Measurements from ENCODE around the gene OR5M3. TPM values are rescaled to one million over a fixed set of nuclear protein-coding genes. Genes with fewer than 3 reads are reported as not detected.

Gene OR5M3
- not detected for total RNA-seq

DNA sequence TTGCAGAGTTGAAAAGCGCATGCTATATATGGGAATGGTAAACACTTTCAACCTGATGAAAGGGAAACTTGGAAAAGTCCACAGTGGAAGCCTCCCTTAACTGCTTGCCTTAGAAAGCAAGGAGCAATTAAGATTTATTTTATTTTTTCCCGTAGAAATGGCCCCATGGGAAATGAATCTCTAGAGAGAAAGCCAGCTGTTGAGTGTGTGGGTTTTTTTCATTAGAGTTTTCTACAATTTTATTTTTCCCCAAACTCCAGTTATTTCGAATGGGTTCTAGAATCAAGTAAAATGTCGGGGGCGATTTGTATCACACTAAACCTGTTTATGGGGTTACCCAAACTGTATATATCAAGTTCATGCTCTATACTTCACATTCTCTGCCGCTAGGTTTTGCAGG lies at the start of gene OR5M3:
OR5M3 (minus strand) TSS at position 101 of the 400 bp plus-strand sequence. CDS start 2,855 bp downstream, outside the sequence.
- DNase-seq = no peak

DNA sequence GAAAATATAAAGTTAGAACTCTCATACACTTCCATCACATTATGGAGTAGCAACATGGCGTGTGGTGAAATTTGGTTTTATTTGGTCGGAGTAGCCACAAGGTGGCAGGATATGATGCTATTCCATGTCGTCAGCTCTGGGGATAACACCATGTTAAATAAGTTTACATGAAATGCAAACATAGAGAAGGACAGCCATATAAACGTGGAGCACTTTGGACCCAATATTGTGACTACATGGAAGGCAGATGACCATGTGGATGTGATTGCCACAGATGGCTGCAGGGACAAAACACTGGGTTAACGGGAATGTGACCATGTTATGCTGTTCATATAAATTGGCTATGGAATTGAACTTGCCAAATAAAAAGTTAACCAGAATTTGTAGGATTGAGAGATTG lies 48.9 kb upstream of the OR5M3 start:
- DNase-seq = no peak

DNA sequence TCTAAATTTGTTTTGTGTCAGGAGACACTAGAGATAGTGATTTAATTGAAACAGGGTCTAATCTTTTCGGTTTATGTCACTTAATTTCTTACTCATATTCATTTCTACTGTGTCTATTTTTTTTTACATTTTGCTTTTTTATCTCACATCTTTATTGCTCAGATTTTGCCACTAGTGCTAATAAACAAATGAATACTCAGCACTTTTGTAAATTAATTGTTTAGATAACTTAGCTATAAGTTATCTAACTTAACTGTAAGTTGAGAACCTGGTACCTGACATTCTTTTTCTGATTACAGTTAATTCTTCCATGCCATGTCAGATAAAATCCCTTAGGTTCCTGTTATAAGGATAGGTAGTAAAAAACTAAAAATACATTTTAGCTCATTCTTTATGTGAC lies 40.1 kb upstream of the OR5M3 start:
- DNase-seq = no peak

DNA sequence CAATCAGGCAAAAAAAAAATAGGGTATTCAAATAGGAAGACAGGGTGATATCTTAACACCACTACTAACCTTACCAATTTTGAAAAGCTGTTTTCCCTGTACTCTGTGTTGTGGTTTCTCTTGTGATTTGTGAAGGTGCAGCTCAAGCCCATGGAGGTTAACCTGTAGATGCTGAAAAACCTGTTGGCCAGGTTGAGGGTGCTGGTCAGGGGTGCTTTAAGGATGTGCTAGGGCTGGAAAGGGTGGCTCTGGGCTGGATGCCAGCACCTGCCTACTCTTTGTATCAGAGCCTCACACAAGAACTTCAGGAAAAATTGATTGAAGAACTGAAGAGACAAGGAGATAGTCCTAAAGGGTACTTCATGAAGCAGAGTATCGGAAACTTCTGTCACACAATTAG lies 36.3 kb upstream of the OR5M3 start:
- no peak for DNase-seq

DNA sequence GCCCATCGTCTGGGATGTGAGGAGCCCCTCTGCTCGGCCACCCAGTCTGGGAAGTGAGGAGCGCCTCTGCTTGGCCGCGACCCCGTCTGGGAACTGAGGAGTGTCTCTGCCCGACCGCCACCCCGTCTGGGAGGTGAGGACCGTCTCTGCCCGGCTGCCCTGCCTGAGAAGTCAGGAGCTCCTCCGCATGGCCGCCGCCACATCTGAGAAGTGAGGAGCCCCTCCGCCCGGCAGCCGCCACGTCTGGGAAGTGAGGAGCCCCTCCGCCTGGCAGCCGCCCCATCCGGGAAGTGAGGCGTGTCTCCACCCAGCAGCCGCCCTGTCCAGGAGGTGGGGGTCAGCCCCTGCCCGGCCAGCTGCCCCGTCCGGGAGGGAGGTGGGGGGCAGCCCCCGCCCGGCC lies 23.9 kb upstream of the OR5M3 start:
- DNase-seq = no peak

DNA sequence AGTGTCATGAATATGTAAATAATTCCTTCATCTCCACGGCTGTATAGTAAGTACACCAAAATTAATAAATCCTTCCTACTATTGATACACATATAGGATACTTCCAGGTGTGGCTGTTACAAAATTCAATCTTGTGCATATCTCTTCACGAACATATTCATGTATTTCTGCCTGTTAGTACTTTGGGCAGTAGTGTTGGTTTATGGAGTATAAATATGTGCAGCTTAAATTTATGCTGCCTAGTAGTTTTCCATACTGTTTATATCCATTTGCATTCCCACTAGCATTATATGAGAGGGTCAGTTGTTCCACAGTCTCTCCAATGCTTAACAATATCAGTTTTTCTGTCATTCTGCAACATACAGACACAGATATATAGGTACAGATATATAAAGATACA lies 22.0 kb upstream of the OR5M3 start:
- DNase-seq = no peak

DNA sequence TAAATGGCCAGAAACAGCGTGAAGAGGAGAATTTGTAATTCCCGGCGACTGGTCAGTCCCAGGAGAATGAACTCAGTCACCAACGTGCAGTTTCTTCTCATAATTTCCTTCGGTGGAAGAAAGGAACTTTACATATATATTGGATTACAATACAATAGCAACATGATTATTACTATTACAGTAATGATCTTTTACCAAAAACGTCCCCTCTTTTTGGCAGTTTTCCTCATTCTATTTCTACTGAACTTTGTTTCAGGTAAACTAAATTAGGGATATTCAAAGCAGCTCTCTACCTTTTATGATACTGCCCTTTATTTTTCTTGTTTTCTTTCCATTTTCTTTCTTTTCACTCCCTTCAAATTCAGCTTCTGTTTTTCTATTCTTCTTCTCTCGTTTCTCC lies 18.1 kb upstream of the OR5M3 start, which contains the start of gene OR5M8:
OR5M8 (minus strand) TSS at position 101 of the 400 bp plus-strand sequence; CDS start at position 101, 0 bp downstream.
- DNase-seq = no peak

DNA sequence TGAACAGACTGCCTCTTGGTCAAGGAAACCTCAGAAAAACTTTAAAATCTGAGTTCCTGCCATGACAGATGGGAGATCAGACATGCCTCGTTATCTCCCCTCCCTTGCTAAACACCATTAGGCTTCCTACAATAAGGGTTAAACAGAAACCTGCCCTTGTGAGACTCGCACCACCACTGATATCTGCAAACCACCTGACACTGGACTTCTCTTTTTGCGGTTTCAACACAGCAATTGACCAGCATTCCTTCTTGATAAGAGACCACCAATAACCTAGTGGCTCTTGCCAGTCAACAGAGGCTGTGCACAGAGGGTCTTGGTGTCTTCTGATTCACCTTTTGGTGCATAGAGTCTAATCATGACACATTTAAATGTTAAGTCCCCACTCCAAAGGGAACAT lies 13.6 kb upstream of the OR5M3 start:
- no peak for DNase-seq

DNA sequence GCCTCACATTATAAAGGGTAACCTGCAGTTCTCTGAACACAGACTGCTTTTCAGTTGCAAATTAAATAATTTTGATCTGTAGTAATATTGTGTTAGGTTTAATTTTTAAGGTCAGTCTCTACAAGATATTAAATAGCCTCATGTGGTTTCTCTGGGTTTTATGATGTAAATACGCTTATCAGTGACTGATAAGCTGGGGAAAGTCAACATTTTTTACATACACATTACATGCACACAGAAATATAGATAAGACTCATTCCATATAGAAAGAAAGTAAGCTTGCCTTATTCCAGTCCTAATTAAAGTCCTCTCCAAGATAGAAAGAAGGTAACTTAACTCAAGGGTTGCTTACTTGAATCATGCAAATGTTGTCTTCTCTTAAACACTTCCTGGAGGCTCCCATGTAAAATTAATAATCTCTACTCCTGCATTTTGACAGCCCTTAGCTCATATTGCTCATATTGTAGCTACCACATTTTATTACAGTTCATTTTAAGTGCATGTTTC lies 1.6 kb upstream of the OR5M3 start:
- no peak for DNase-seq

DNA sequence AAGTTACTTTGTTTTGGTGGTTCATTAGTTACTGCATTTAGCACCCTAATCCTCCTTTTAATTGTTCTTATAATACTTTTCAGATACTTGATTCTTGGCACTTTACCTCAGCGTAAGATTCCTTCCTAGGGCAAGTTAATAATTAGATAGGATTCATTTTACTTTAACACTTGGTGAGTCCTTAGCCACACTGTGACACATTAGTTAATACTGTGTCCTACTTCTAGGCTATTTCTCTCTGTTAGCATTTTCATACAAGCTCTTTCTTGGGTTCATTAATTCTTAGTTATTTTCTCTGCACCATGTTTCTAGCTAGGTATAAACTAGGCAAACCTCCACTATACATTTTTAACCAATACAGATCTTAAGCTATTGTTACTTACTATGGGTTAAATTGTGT lies 16.1 kb downstream of the OR5M3 start:
- DNase-seq = no peak

DNA sequence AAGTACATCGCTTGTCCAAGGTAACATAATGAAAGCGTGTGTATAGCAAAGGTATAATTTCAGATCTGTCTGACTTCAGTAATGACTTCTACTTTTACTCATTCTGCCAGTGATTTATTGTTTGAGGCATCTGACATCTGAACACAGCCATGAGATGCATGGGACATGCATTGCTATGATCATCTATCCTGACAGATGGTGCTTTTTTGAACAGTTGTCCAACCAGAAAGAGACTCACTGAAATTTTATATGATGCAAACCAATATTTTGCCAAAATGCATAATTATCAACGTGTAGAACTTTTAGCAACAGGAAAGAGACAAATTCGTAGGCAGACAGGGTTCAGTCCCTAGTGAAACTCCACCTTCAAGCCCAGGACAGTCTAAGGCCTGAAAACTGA lies 19.6 kb downstream of the OR5M3 start:
- no peak for DNase-seq

Other genes with a start within 250 kb of the OR5M3 start
- not detected for gene OR5T2, start 239.1 kb downstream of the OR5M3 start, total RNA-seq
- not detected for gene OR5T3, start 221.1 kb downstream of the OR5M3 start, total RNA-seq
- gene OR5T1, start 199.2 kb downstream of the OR5M3 start, total RNA-seq = not detected
- not detected for gene OR8H1, start 181.1 kb downstream of the OR5M3 start, total RNA-seq
- not detected for gene OR8K3, start 158.2 kb downstream of the OR5M3 start, total RNA-seq
- gene OR8K1, start 127.3 kb downstream of the OR5M3 start, total RNA-seq = not detected
- gene OR8J1, start 119.1 kb downstream of the OR5M3 start, total RNA-seq = not detected
- not detected for gene OR8U1, start 97.7 kb downstream of the OR5M3 start, total RNA-seq
- gene OR5AL1, start 60.7 kb downstream of the OR5M3 start, total RNA-seq = not detected
- not detected for gene OR5M8, start 18.0 kb upstream of the OR5M3 start, total RNA-seq
- not detected for gene OR5M11, start 69.9 kb upstream of the OR5M3 start, total RNA-seq
- gene OR5M10, start 104.4 kb upstream of the OR5M3 start, total RNA-seq = not detected
- gene OR5M1, start 141.5 kb upstream of the OR5M3 start, total RNA-seq = not detected
- not detected for gene OR5AP2, start 169.1 kb upstream of the OR5M3 start, total RNA-seq
- gene OR5AR1, start 190.3 kb upstream of the OR5M3 start, total RNA-seq = not detected
- not detected for gene OR9G1, start 225.7 kb upstream of the OR5M3 start, total RNA-seq

Data from tongue (tissue), 2 donors.